Thyroid gland (tissue), 4 donors: ENCODE results near the gene ZNF474.

ENCODE experiments used
- CTCF ChIP-seq, 6 experiments: fragments of 200-600 bp in 3 of 6; fragments of 450-650 bp in 3 of 6; sonication (generic) in 3 of 6; IDR thresholded peaks; one replicate each; pipeline ENCODE4 v1.5.1; 2016 to 2019; ENCODE audit warnings: antibody characterized with exemption in 6 of 6, mild to moderate bottlenecking in 2 of 6, inconsistent platforms in 1 of 6, moderate library complexity in 1 of 6
- POLR2A ChIP-seq, 2 donors: fragments of 450-650 bp; IDR thresholded peaks; one replicate each; pipeline ENCODE4 v1.6.1; 2017; ENCODE audit warnings: antibody characterized with exemption in 2 of 2, mild to moderate bottlenecking in 2 of 2, moderate library complexity in 1 of 2

- TF ChIP-seq CTCF (IDR thresholded peaks at IDR 0.05), result peak; percentile 23 to 63 (median 48)
- no peak for TF ChIP-seq POLR2A (IDR thresholded peaks at IDR 0.05)
Measured at GRCh38 chr5:122101636-122102285, 27.6 kb upstream of the ZNF474 start.
